T-helper 1 cell (primary cell): Measurements from ENCODE around the gene ISG15.
"Not testable (repeated sequence)": the region's sequence is repeated elsewhere in the genome, so short reads cannot be mapped to it uniquely, and the experiment has no call there.

ENCODE experiments used
- DNase-seq, 5 donors: peaks; one replicate each; pipeline ENCODE4 v3.0.0-alpha.2; 2012 to 2020

ISG15 gene

DNA sequence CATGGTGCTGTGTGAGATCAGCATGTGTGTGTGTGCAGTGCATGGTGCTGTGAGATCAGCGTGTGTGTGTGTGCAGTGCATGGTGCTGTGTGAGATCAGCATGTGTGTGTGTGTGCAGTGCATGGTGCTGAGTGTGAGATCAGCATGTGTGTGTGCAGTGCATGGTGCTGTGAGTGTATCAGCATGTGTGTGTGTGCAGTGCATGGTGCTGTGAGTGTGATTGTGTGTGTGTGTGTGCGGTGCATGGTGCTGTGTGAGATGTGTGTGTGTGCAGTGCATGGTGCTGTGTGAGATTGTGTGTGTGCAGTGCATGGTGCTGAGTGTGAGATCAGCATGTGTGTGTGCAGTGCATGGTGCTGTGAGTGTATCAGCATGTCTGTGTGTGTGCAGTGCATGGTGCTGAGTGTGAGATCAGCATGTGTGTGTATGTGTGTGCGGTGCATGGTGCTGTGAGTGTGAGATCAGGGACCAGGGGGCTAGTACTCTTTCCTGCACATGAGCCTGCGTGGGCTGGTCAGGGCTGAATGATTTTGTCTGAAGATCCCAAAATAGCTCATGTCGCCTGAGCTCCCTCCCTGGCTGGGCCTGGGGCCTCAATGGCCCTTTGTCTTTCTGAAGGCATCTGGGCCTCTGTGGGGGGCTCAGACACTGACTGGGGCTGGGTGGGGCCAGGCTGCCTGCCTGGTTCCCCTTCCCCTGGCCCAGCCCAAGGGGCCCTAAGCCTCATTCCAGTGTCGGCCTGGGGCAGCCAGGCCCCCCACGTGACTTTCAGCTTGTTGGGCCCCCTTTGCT is 17.8 kb downstream of the ISG15 start:
- DNase-seq: not testable (repeated sequence)

DNA sequence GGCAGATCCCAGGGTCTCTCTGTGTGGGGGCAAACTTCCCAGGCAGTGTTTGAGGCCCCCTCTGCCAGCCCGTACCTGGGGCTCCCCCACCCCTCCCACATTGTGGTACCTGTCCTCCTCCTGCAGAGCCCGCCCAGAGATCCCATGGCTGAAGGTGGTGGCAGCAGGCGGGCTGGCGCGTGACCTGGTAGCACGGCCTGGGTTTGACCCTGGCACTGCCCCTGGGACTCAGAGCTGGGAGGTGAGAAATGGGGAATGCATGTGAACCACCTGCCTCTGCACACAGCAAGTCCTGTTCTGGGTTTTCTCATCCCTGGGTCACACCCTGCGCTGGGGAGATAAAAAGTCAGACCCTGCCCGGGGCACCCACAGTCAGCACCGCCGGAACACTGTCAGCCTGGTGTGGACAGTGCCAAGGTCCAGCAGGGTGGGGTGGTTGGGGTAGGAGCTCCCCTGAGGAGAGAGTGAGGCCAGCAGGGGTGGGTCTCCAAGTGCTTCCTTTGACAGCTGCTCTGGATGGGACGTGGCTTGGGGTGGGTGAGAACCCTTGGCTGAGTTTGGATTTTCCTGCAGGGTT is 18.4 kb downstream of the ISG15 start:
- no peak for DNase-seq

DNA sequence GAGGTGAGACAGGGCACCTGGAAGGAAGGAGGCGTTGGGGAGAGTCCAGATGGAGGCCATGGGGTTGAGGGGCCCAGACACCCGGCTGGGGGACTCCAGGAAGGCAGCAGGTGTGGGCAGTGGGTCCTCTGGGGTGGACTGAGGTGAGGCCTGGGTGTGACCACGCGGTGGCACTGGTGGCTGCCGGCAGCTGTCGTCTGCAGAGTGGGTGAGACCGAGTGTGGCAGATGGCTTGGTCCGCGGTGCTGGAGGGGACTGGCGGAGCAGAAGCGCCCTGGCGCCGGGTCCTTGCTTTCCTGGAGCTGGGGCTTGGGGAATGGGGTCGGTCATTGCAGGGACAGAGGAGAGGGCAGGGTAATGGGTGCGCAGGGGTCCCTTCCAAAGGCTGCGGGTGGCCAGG is 19.1 kb downstream of the ISG15 start:
- DNase-seq: no peak

DNA sequence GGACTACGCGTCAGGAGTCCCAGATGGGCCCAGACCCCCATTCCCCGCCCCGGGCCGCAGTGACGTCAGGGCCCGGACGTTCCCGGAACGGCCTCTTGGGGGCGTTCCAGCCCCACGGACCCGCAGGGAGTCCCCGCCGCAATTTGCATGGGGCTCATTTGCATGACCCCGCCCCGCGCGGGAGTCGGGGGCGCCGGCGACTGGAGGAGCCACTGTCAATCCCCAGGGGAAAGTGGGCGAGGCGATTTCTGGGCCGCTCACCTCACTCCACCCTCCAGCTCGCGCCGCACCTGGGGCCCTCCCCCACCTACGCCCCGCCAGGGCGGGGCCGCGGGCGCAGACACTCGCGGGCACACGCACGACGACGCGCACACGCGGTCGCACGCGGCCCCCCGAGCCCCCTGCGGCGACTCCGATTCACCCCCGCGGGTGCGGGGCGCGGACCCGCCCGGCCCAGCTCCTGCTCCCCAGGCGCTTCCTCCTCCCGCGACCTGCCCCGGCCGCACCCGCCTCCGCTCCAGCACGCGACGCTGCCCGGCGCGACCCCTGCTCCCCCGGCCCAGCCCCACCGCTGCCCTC is 19.8 kb downstream of the ISG15 start:
- DNase-seq: peak; percentile 60 to 87 (median 71)

DNA sequence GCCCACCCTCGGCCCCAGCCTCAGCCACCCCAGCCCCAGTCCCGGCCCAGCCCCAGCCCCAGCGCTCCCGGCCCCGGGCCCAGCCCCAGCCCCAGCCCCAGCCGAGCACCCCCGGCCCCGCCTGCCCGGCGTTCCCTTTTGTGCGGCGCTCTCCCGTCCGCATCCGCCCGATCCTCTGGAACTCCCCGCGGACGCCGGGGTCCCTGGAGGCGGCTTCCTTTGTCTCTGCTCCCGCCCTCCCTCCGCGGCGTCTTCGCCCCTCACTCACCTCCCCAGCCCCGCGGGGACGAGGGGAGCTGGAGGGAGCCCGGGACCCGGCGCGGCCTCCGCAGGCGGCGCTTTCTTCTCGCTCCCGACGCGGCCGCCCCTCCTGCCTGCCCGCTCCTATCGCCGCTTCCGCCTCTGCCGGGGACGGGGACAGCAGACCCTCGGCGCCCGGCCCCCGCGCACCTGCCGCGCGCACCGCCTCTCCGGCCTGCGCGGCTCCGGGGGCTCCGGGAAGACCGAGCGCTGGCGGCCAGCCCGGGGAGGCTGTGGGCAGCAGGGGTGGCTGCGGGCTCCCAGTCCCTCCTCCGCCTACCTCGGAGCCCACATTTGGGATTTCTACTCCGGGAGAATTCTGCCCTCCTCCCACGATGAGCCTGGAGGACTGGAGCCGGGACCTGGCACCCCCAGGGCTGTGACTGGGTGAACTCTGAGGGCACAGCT is 20.6 kb downstream of the ISG15 start:
- DNase-seq: no peak

DNA sequence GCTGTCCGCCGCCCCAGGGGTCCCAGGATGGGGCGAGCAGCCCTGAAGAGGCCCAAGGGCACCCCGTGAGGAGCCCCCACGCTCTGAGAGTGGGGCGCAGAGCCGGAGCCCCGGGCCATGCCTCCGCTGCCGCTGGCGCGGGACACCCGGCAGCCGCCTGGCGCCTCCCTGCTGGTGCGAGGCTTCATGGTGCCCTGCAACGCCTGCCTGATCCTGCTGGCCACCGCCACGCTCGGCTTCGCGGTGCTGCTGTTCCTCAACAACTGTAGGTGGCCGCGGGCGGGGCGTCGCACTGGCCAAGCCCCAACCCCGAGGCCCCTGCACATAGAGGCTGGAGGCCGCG is 21.1 kb downstream of the ISG15 start:
- no peak for DNase-seq

DNA sequence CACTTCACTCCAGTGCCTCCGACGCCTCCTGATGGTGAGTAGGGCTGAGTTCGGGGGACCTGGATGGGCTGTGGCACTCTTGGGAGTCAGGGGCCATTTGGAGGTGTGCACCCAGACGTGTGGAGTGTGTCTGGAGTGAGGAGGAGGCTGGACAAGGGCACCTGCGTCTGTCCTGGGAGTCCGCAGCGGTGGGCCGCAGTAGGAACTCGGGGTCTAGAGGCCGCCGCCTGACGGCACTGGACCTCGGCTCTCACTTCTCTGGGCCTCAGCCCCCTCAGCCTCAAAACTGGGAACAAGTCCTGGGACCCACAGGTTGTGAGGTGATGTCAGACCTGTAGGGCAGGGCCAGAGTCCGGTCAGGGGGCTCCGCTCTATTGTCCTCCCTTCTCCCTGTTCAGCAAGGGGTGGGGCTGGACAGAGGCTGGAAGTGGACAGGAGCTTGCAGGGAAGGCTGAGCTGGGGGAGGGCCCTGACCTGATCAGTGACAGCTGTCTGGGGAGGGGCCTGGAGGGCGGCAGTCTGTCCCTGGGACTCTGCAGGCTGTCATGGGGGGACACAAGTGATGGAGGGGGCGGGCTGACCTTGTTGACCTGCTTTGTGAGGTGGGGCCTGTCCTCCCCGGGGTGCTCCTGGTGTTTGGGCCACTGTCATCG is 22.1 kb downstream of the ISG15 start:
- no peak for DNase-seq

DNA sequence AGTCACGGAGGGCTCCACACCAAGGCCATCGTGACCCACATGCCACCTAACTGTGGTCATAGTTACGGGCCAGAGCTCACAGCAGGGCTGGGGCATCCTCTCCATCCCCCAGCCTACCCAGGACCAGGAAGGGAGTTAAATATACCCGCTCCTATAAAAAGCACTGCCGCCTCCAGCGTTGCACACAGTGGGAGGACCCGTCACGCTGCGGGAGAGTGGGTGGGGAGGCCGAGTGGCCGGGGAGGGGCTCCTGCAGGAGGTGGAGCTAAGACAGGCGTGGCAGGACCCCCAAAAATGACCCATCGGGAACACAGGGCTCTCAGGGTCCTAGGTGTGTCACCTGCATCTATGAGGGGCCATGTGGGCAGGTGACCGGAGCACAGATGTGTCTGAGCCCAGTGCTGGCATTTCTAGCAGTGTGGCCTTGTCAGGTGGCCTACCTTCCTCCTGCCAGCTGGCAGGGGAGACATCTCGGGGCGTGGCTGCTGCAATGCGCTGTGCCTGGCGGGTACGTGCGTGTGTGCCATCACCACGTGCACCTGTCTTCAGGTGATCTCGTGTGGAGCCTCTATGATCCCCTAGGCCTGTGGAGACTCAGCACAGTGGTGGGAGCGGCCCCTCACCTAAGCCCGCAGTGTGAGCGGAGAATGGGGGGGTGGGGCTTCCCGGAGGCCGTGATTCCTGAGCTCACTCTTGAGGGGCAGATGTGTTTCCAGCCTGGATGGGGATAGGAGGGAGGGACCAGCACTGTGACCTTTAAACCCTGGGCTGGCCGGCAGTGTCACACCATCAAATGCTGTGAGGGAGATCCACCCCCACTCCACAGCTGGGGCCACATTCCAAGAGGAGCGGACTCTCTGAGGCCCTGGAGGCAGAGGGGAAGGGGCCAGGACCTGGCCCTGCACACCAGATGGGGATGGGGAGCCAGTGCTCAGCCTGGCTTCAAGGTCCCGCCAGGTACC is 24.4 kb downstream of the ISG15 start:
- DNase-seq: no peak

DNA sequence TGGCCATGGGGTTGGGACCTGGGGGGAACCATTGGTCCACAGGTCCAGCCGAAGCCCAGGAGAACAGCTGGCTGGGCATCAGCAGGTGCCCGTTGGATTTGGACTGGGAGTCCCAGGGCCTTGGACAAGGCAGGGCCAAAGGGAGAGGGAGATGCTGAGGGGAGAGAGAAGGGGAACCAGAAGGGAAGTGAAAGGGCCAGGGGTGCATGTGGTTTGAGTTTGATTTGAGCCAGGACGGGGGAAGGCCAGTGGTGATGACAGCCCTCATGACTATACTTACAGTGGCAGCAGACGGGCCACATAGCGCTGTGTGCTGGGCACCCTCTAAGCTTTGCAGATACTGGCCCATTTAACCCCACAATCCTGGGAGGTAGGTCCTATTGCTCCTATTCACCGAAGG is 25.4 kb downstream of the ISG15 start:
- no peak for DNase-seq

DNA sequence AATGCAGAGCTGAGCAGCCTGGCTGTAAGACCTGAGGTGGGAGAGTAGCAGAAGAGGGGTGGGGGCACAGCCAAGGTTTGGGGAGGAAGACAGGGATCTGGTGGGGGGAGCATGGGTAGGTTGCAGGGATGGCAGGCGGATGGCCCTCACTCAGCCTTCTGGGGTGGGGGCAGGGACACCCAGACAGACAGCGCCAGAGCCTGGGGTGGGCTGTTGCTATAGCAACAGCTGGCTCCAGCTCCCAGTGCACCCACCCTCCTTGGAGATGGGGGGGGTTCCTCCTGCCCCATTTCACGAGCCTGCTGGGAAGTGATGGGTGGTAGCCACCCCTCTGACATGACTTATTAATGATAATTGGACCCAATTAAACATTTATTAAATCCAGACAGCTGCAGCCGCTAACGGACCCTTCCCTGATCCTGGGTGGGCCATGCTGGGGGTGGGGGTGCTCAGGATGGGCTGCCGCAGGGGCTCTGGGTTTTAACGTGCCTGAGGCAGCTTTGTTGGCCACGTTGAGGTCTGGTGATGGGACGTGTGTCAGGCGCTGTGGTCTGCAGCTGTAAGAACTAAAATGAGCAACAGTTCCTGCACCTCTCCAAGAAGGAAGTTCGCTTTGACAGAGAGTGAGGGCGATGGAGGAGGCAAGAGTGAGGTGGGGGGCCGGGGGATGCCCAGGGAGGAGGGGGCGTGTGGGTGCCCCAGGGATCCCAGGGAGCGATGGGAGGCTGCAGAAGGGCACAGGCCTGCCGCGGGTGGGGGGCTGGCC is 26.0 kb downstream of the ISG15 start:
- DNase-seq: peak in 1 of 5 donors; percentile 57

DNA sequence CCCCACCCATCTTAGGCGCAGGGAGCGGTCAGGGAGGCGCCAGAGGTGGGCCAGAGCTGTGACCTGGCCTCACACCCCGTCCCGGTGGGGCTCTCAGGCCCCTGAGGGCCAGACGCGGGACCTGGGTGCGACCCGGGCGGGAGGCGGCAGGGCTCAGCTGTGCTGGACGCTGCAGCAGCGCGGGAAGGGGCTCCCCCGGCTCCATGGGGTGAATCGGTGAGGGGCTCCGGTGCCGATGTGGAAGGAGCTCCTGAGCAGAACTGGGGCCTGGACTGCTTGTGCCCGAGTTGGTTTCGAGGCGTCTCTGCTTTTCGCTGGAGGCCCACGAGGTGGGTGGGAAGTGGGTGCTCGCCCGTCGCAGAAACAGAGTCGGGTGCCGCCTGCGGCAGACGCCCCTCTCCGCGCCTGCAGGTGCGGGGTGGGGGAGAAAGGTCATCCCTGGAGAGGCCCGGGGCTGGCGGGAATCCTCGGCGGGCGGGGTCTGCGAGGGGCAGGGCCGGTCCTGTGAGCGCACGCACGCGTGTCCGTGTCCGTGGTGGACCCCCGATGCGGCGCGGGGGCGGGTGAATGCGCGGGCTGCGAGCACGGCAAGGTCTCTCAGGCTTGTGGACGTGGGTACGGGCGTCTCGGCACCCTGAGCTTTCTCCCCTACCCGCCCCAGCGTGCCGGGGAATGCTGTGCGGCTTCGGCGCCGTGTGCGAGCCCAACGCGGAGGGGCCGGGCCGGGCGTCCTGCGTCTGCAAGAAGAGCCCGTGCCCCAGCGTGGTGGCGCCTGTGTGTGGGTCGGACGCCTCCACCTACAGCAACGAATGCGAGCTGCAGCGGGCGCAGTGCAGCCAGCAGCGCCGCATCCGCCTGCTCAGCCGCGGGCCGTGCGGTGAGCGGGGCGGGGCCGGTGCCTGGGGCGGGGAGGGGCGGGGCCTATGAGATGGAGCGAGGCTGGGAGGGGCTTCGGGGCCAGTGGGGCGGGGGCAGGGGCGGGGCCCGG is 27.0 kb downstream of the ISG15 start:
- DNase-seq: peak; percentile 71 to 92 (median 78)

DNA sequence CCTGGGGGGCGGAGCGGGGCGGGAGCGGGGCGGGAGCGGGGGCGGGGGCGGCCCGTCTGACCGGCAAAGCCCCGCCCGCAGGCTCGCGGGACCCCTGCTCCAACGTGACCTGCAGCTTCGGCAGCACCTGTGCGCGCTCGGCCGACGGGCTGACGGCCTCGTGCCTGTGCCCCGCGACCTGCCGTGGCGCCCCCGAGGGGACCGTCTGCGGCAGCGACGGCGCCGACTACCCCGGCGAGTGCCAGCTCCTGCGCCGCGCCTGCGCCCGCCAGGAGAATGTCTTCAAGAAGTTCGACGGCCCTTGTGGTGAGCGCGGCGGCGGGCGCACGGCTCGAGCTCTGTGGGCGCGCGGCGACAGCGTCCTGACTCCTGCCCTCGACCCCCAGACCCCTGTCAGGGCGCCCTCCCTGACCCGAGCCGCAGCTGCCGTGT is 27.8 kb downstream of the ISG15 start:
- no peak for DNase-seq

DNA sequence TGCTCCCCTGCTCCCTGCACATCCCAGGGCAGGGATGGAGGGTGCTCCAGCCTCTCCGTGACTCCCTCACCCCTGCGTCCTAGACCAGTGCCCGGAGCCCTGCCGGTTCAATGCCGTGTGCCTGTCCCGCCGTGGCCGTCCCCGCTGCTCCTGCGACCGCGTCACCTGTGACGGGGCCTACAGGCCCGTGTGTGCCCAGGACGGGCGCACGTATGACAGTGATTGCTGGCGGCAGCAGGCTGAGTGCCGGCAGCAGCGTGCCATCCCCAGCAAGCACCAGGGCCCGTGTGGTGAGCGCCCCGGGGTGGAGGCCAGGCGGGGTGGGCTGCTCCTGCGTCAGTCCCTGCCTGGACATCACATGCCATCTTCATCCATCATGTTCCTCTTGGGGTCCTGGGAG is 28.6 kb downstream of the ISG15 start:
- DNase-seq: no peak

DNA sequence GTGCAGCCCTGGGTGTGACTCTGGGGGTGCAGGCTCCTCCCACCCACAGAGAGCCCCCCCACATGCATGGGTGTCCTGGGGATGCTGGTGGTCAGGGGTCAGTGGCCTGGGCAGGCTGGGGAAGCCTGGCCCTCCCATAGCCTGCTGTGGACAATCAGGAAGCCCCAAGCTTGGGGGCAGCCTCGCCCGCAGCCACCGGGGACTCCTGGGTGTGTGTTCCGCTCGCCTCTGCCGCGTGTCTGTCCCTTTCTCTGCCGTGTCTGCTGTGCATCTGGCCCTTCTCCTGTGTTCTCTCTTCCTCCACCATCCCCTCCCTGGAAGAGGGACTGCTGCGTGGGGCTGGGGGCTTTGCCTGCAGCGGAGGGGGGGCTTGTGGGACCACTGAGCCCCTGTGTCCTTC is 29.5 kb downstream of the ISG15 start:
- no peak for DNase-seq

DNA sequence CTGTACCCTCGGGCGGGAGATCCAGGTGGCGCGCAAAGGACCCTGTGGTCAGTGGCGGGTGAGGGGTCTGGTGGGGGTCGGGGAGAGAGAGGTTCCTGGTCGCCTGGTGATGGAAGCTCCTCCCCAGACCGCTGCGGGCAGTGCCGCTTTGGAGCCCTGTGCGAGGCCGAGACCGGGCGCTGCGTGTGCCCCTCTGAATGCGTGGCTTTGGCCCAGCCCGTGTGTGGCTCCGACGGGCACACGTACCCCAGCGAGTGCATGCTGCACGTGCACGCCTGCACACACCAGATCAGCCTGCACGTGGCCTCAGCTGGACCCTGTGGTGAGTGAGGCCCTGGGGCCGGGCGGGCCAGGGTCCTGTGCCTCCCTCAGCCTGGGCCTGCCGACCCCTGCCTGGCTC is 30.1 kb downstream of the ISG15 start:
- DNase-seq: no peak

DNA sequence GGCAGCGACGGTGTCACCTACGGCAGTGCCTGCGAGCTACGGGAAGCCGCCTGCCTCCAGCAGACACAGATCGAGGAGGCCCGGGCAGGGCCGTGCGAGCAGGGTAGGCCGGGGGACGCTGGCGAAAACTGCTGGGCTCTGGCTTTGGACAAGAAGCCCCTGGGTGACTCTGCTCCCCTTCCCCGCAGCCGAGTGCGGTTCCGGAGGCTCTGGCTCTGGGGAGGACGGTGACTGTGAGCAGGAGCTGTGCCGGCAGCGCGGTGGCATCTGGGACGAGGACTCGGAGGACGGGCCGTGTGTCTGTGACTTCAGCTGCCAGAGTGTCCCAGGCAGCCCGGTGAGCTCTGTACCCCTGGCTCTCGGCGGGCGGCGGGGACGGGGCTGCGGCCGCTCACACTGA is 30.6 kb downstream of the ISG15 start:
- no peak for DNase-seq

DNA sequence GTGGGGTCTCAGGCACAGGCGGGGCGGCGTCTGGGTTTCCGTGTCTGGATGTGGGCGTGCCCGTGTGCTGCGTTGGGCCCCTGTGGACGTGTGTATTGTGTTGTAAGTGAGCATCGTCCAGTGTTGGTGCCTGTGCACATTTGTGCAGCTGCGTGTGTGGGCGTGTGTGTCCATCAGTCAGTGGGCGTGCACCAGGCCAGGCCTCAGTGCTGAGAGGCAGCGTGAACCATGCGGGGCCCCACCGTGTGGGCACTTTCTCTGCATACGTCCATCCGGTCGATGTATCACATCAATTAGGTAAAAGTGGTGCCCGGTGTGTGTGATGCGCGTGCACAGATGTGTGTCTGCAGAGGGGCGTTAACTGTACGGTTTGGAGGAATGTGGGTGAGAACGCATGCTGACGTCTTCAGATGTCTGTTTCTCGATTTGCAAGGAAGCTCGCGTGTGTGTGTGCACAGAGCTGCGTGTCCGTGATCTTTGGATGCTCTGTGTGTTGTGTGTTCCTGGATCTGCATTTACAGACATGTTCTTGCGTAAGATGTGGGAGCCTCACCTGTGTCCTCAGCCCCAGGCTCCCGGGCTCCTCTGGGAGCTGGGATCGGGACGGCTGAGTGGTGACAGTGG is 31.3 kb downstream of the ISG15 start:
- DNase-seq: no peak

DNA sequence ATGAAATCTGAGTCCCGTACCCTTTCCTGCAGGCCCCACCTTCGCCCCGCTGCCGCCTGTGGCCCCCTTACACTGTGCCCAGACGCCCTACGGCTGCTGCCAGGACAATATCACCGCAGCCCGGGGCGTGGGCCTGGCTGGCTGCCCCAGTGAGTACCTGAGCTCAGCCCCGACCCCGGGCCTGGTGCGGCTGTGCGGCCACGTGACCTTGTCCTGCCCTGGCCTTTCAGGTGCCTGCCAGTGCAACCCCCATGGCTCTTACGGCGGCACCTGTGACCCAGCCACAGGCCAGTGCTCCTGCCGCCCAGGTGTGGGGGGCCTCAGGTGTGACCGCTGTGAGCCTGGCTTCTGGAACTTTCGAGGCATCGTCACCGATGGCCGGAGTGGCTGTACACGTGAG is 31.8 kb downstream of the ISG15 start:
- no peak for DNase-seq

DNA sequence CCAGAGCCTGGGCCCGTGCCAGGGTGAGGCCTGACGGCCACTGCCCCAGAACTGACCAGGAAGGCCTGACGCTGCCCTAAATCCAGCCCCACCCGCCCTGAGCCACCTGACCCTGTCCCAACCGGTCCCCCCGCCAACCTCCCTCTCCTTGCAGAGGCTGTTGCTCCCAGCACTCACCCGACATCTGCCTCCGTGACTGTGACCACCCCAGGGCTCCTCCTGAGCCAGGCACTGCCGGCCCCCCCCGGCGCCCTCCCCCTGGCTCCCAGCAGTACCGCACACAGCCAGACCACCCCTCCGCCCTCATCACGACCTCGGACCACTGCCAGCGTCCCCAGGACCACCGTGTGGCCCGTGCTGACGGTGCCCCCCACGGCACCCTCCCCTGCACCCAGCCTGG is 32.9 kb downstream of the ISG15 start:
- no peak for DNase-seq
